ENCODE measurements around the gene CRYBB3.
"Not testable (repeated sequence)": the region's sequence is repeated elsewhere in the genome, so short reads cannot be mapped to it uniquely, and the experiment has no call there.

The CRYBB3 gene

GRCh38 chr22:25176175-25176574 is 23.5 kb upstream of the CRYBB3 start:
- no peak for DNase-seq

GRCh38 chr22:25176799-25177198 is 22.9 kb upstream of the CRYBB3 start:
- DNase-seq, result no peak

- DNase-seq, result no peak
Measured at GRCh38 chr22:25177226-25177625, 22.4 kb upstream of the CRYBB3 start.

GRCh38 chr22:25177895-25178294 is 21.8 kb upstream of the CRYBB3 start:
- no peak for DNase-seq

GRCh38 chr22:25178348-25178747 is 21.3 kb upstream of the CRYBB3 start:
- DNase-seq, result not testable (repeated sequence)

GRCh38 chr22:25178869-25179631 is 20.6 kb upstream of the CRYBB3 start:
- not testable (repeated sequence) for DNase-seq

GRCh38 chr22:25182131-25183110 is 17.2 kb upstream of the CRYBB3 start:
- DNase-seq, result no peak

GRCh38 chr22:25183949-25184619 is 15.6 kb upstream of the CRYBB3 start:
- no peak for DNase-seq

GRCh38 chr22:25186140-25186539 is 13.5 kb upstream of the CRYBB3 start:
- DNase-seq, result no peak

- no peak for DNase-seq
Measured at GRCh38 chr22:25187469-25187868, 12.2 kb upstream of the CRYBB3 start.

- DNase-seq, result no peak
Measured at GRCh38 chr22:25192406-25192805, 7.3 kb upstream of the CRYBB3 start.

- DNase-seq, result no peak
Measured at GRCh38 chr22:25193130-25193529, 6.5 kb upstream of the CRYBB3 start.

- no peak for DNase-seq
Measured at GRCh38 chr22:25193548-25193947, 6.1 kb upstream of the CRYBB3 start.

- DNase-seq, result no peak
Measured at GRCh38 chr22:25196326-25196725, 3.3 kb upstream of the CRYBB3 start.

- no peak for DNase-seq
Measured at GRCh38 chr22:25197340-25197739, 2.3 kb upstream of the CRYBB3 start.

- DNase-seq, result no peak
Measured at GRCh38 chr22:25200967-25201366, 1.3 kb downstream of the CRYBB3 start.

GRCh38 chr22:25201557-25202273 is 2.1 kb downstream of the CRYBB3 start:
- DNase-seq, result no peak

GRCh38 chr22:25202290-25202921 is 2.7 kb downstream of the CRYBB3 start:
- DNase-seq, result peak; percentile 41 to 70

GRCh38 chr22:25203082-25203481 is 3.4 kb downstream of the CRYBB3 start:
- DNase-seq, result no peak

GRCh38 chr22:25204547-25204946 is 4.9 kb downstream of the CRYBB3 start:
- DNase-seq, result not testable (repeated sequence)

- DNase-seq, result no peak
Measured at GRCh38 chr22:25205847-25206246, 6.2 kb downstream of the CRYBB3 start.

GRCh38 chr22:25206998-25207397 is 7.3 kb downstream of the CRYBB3 start:
- DNase-seq, result no peak
